Activated CD4-positive, alpha-beta T cell treated with anti-CD3 and anti-CD28 coated beads, Interleukin-2, amount 10 ng/mL, durations not matched to agents 7 days and 5 days (primary cell): ENCODE results near the gene VSTM4. TPM values are rescaled to one million over a fixed set of nuclear protein-coding genes. Genes with fewer than 3 reads are reported as not detected.

Experiments
- CTCF ChIA-PET: fragments of 350-600 bp; sonication (Branson Sonifier 250); formaldehyde crosslinking; loops from one replicate; lab custom pipeline; 2021; ENCODE audit warnings: antibody characterized with exemption; lab: Charles Lee
- POLR2A ChIA-PET: fragments of 350-600 bp; sonication (Branson Sonifier 250); formaldehyde crosslinking; loops from one replicate; lab custom pipeline; 2021; ENCODE audit warnings: antibody characterized with exemption; lab: Charles Lee
- DNase-seq: peaks from one replicate; pipeline ENCODE4 v3.0.0-alpha.2; 2020
- H3K27ac Mint-ChIP-seq: one replicate; pipeline ENCODE4 v1.8.0; 2021; ENCODE audit warnings: mild to moderate bottlenecking, moderate library complexity, mixed read lengths
- H3K27me3 Mint-ChIP-seq: one replicate; pipeline ENCODE4 v1.8.0; 2021; ENCODE audit warnings: mixed read lengths
- H3K36me3 Mint-ChIP-seq: one replicate; pipeline ENCODE4 v1.8.0; 2021; ENCODE audit warnings: low read depth, mixed read lengths
- H3K4me1 Mint-ChIP-seq: one replicate; pipeline ENCODE4 v1.8.0; 2021; ENCODE audit warnings: mixed read lengths
- H3K4me3 Mint-ChIP-seq: one replicate; pipeline ENCODE4 v1.8.0; 2021; ENCODE audit warnings: mild to moderate bottlenecking, moderate library complexity, mixed read lengths
- H3K9me3 Mint-ChIP-seq: one replicate; pipeline ENCODE4 v1.8.0; 2021; ENCODE audit warnings: mixed read lengths
- total RNA-seq, 2 experiments: library from RNA; stranded (reverse); gene quantifications; one replicate each; pipeline ENCODE4 v1.2.3, GENCODE V29; 2021

VSTM4 gene
- total RNA-seq, 2 experiments from 2014 or later: 0.12 to 0.15 TPM

GRCh38 chr10:49007129-49007528 is 108.2 kb downstream of the VSTM4 start:
- ChIA-PET CTCF (interaction anchor here (0.6 kb wide), 1 partner anchor 64 kb away, joined by 3 read pairs; no protein-coding TSS in a partner anchor), POLR2A (no interaction called here)
- Mint-ChIP-seq H3K9me3 (no peaks in the 10 kb centered on the region), H3K27me3 (no peaks in the 10 kb centered on the region), H3K4me1 (no peaks in the 10 kb centered on the region), H3K4me3 (no peak overlapping the region), H3K27ac (no peak overlapping the region), H3K36me3 (no peaks in the 10 kb centered on the region)
- DNase-seq: no peak

- H3K27me3 Mint-ChIP-seq: no peaks in the 10 kb centered on the region
- H3K27ac Mint-ChIP-seq: no peak overlapping the region
- DNase-seq: no peak
- H3K4me3 Mint-ChIP-seq: no peak overlapping the region
- CTCF ChIA-PET: no interaction called here
- H3K4me1 Mint-ChIP-seq: no peaks in the 10 kb centered on the region
- POLR2A ChIA-PET: no interaction called here
- no peaks in the 10 kb centered on the region for H3K9me3 Mint-ChIP-seq
- no peaks in the 10 kb centered on the region for H3K36me3 Mint-ChIP-seq
Observed at GRCh38 chr10:49005270-49005669, 110.1 kb downstream of the VSTM4 start.

- H3K4me3 Mint-ChIP-seq: no peak overlapping the region
- H3K27ac Mint-ChIP-seq: no peak overlapping the region
- POLR2A ChIA-PET: no interaction called here
- DNase-seq: no peak
- H3K27me3 Mint-ChIP-seq: no peaks in the 10 kb centered on the region
- H3K4me1 Mint-ChIP-seq: no peaks in the 10 kb centered on the region
- H3K36me3 Mint-ChIP-seq: no peaks in the 10 kb centered on the region
- H3K9me3 Mint-ChIP-seq: no peaks in the 10 kb centered on the region
- CTCF ChIA-PET: no interaction called here
Observed at GRCh38 chr10:49001870-49002672, 113.3 kb downstream of the VSTM4 start.

GRCh38 chr10:49001402-49001801 is 113.9 kb downstream of the VSTM4 start:
- no peaks in the 10 kb centered on the region for H3K27me3 Mint-ChIP-seq
- H3K9me3 Mint-ChIP-seq: no peaks in the 10 kb centered on the region
- ChIA-PET CTCF (no interaction called here), POLR2A (no interaction called here)
- no peak for DNase-seq
- H3K4me1 Mint-ChIP-seq: no peaks in the 10 kb centered on the region
- H3K27ac Mint-ChIP-seq: no peak overlapping the region
- H3K36me3 Mint-ChIP-seq: no peaks in the 10 kb centered on the region
- H3K4me3 Mint-ChIP-seq: no peak overlapping the region

GRCh38 chr10:49000437-49001398 is 114.6 kb downstream of the VSTM4 start:
- no peak overlapping the region for H3K4me3 Mint-ChIP-seq
- H3K36me3 Mint-ChIP-seq: no peaks in the 10 kb centered on the region
- CTCF ChIA-PET: no interaction called here
- H3K27me3 Mint-ChIP-seq: no peaks in the 10 kb centered on the region
- POLR2A ChIA-PET: no interaction called here
- no peaks in the 10 kb centered on the region for H3K4me1 Mint-ChIP-seq
- no peak overlapping the region for H3K27ac Mint-ChIP-seq
- no peaks in the 10 kb centered on the region for H3K9me3 Mint-ChIP-seq
- DNase-seq: no peak

GRCh38 chr10:48999346-48999745 is 116.0 kb downstream of the VSTM4 start:
- Mint-ChIP-seq H3K4me3 (no peak overlapping the region), H3K36me3 (no peaks in the 10 kb centered on the region), H3K27ac (no peak overlapping the region), H3K27me3 (no peaks in the 10 kb centered on the region), H3K4me1 (no peaks in the 10 kb centered on the region), H3K9me3 (no peaks in the 10 kb centered on the region)
- ChIA-PET POLR2A (no interaction called here), CTCF (no interaction called here)
- DNase-seq: no peak

GRCh38 chr10:48996329-48996728 is 119.0 kb downstream of the VSTM4 start:
- Mint-ChIP-seq H3K4me1 (no peaks in the 10 kb centered on the region), H3K27me3 (no peaks in the 10 kb centered on the region), H3K9me3 (no peaks in the 10 kb centered on the region), H3K4me3 (no peak overlapping the region), H3K27ac (no peak overlapping the region), H3K36me3 (no peaks in the 10 kb centered on the region)
- POLR2A ChIA-PET: no interaction called here
- DNase-seq: no peak
- CTCF ChIA-PET: no interaction called here

- Mint-ChIP-seq H3K9me3 (no peaks in the 10 kb centered on the region), H3K4me3 (no peak overlapping the region), H3K36me3 (no peaks in the 10 kb centered on the region), H3K4me1 (no peaks in the 10 kb centered on the region), H3K27me3 (no peaks in the 10 kb centered on the region), H3K27ac (no peak overlapping the region)
- no peak for DNase-seq
- ChIA-PET CTCF (no interaction called here), POLR2A (no interaction called here)
Observed at GRCh38 chr10:48993627-48994026, 121.7 kb downstream of the VSTM4 start.

GRCh38 chr10:48990226-48990625 is 125.1 kb downstream of the VSTM4 start:
- no peaks in the 10 kb centered on the region for H3K27me3 Mint-ChIP-seq
- ChIA-PET POLR2A (no interaction called here), CTCF (no interaction called here)
- H3K36me3 Mint-ChIP-seq: no peaks in the 10 kb centered on the region
- no peak for DNase-seq
- no peak overlapping the region for H3K27ac Mint-ChIP-seq
- no peaks in the 10 kb centered on the region for H3K4me1 Mint-ChIP-seq
- H3K4me3 Mint-ChIP-seq: no peak overlapping the region
- no peaks in the 10 kb centered on the region for H3K9me3 Mint-ChIP-seq

GRCh38 chr10:48985621-48986158 is 129.6 kb downstream of the VSTM4 start:
- ChIA-PET CTCF (interaction anchor here (1.0 kb wide), 1 partner anchor 178 kb away, joined by 3 read pairs; no protein-coding TSS in a partner anchor), POLR2A (no interaction called here)
- Mint-ChIP-seq H3K4me3 (no peak overlapping the region), H3K36me3 (no peaks in the 10 kb centered on the region), H3K27me3 (no peaks in the 10 kb centered on the region), H3K4me1 (no peaks in the 10 kb centered on the region), H3K9me3 (no peaks in the 10 kb centered on the region), H3K27ac (no peak overlapping the region)
- no peak for DNase-seq

GRCh38 chr10:48983648-48984351 is 131.5 kb downstream of the VSTM4 start:
- H3K27ac Mint-ChIP-seq: no peak overlapping the region

GRCh38 chr10:48982584-48982983 is 132.7 kb downstream of the VSTM4 start:
- no peaks in the 10 kb centered on the region for H3K9me3 Mint-ChIP-seq
- POLR2A ChIA-PET: no interaction called here

More at GRCh38 chr10:48983648-48984351, 131.5 kb downstream of the VSTM4 start:
- H3K36me3 Mint-ChIP-seq: no peaks in the 10 kb centered on the region
- no peaks in the 10 kb centered on the region for H3K9me3 Mint-ChIP-seq
- POLR2A ChIA-PET: no interaction called here
- H3K4me3 Mint-ChIP-seq: no peak overlapping the region
- CTCF ChIA-PET: interaction anchor here (1.8 kb wide), 1 partner anchor 325 kb away, joined by 4 read pairs; no protein-coding TSS in a partner anchor
- DNase-seq: no peak
- H3K27me3 Mint-ChIP-seq: no peaks in the 10 kb centered on the region
- H3K4me1 Mint-ChIP-seq: no peaks in the 10 kb centered on the region

More at GRCh38 chr10:48982584-48982983, 132.7 kb downstream of the VSTM4 start:
- H3K27ac Mint-ChIP-seq: no peak overlapping the region
- no peaks in the 10 kb centered on the region for H3K4me1 Mint-ChIP-seq
- H3K4me3 Mint-ChIP-seq: no peak overlapping the region
- H3K27me3 Mint-ChIP-seq: no peaks in the 10 kb centered on the region
- DNase-seq: no peak
- H3K36me3 Mint-ChIP-seq: no peaks in the 10 kb centered on the region
- CTCF ChIA-PET: interaction anchor here (1.1 to 1.8 kb wide), 2 partner anchors 324 to 326 kb away, joined by 3 to 4 read pairs; no protein-coding TSS in a partner anchor
